Measurements from ENCODE around the gene SCN9A. TPM values are rescaled to one million over a fixed set of nuclear protein-coding genes. Genes with fewer than 3 reads are reported as not detected.

The SCN9A gene
- total RNA-seq, 1 experiment from 2014 or later, result 1.3 TPM

- H4K91ac ChIP-seq (ENCODE audit: insufficient read length, low read depth, low read length), result no peak overlapping the region
- no peaks in the 10 kb centered on the region for H3K27me3 Mint-ChIP-seq (ENCODE audit: low read depth)
- no peak overlapping the region for H4K8ac ChIP-seq (replicated peaks; ENCODE audit: insufficient read length, low read depth, low read length)
- H2BK20ac ChIP-seq (ENCODE audit: low read depth, low read length, poor library complexity, severe bottlenecking), result no peak overlapping the region
- no peaks in the 10 kb centered on the region for H3K23me2 ChIP-seq (ENCODE audit: insufficient read length, low read depth, low read length, poor library complexity, severe bottlenecking)
- H3K9ac ChIP-seq (ENCODE audit: extremely low read depth, insufficient read length, low read length), result no peak overlapping the region
- H4K20me1 ChIP-seq (ENCODE audit: control insufficient read depth, insufficient read depth, insufficient read length), result no peaks in the 10 kb centered on the region
- no peaks in the 10 kb centered on the region for H3K27me3 ChIP-seq (ENCODE audit: insufficient read depth, low read length)
- no peak overlapping the region for H3K4ac ChIP-seq (ENCODE audit: low read depth, low read length)
- H3K4me1 ChIP-seq (ENCODE audit: insufficient read depth, low read length), result no peaks in the 10 kb centered on the region
- no peak overlapping the region for H2BK12ac ChIP-seq (ENCODE audit: insufficient read length, low read depth, low read length)
- no peaks in the 10 kb centered on the region for H3K36me3 Mint-ChIP-seq (ENCODE audit: insufficient read depth in 1 of 3, low read depth in 3 of 3)
- no peak overlapping the region for H3K56ac ChIP-seq (ENCODE audit: insufficient read length, low read depth, low read length)
- H3K27ac Mint-ChIP-seq, result no peak overlapping the region
- H4K5ac ChIP-seq (ENCODE audit: insufficient read length, low read depth, low read length), result no peak overlapping the region
- H3K4me3 Mint-ChIP-seq, result no peak overlapping the region
- H3K4me1 Mint-ChIP-seq, result peaks cover 6 to 9% of the 10 kb centered on the region in 2 experiments
- no peaks in the 10 kb centered on the region for H3K9me3 Mint-ChIP-seq
- no peak overlapping the region for H2AK5ac ChIP-seq (ENCODE audit: insufficient read length, low read length)
- DNase-seq, result no peak
- no peak for TF ChIP-seq CTCF (conservative IDR thresholded peaks at IDR 0.05)
- no peaks in the 10 kb centered on the region for H3K9me3 ChIP-seq (ENCODE audit: control insufficient read depth, low read depth, low read length)
- H2BK120ac ChIP-seq (ENCODE audit: low read depth, low read length, poor library complexity, severe bottlenecking), result no peak overlapping the region
- H2AFZ ChIP-seq (ENCODE audit: low read length), result no peak overlapping the region
- H3K18ac ChIP-seq (ENCODE audit: insufficient read length, low read depth, low read length), result no peak overlapping the region
- no peak overlapping the region for H3K27ac ChIP-seq (ENCODE audit: insufficient read length, low read depth, low read length)
- H3K23ac ChIP-seq (ENCODE audit: insufficient read length, low read depth, low read length), result no peak overlapping the region
- no peak overlapping the region for H2BK5ac ChIP-seq (ENCODE audit: insufficient read length, low read length)
- H2BK15ac ChIP-seq (ENCODE audit: low read depth, low read length), result no peak overlapping the region
- no peak overlapping the region for H3K14ac ChIP-seq (ENCODE audit: insufficient read depth, low read length)
- H3K4me2 ChIP-seq (ENCODE audit: insufficient read depth, insufficient read length, low read length), result no peak overlapping the region
- no peak overlapping the region for H3T11ph ChIP-seq (ENCODE audit: low read length)
- no peaks in the 10 kb centered on the region for H3K79me1 ChIP-seq (ENCODE audit: insufficient read depth, low read depth, low read length, poor library complexity, severe bottlenecking)
- H3K79me2 ChIP-seq (ENCODE audit: insufficient read depth, low read length), result no peaks in the 10 kb centered on the region
Measured at GRCh38 chr2:166332106-166332505, 43.6 kb downstream of the SCN9A start.

All from H9 (cell line).